DMS153 treated with DMSO at 0.1 percent for 48 hours (cell line): Measurements from ENCODE around the gene DDN.

Experiments used
- DNase-seq: peaks from one replicate; lab custom pipeline; 2025; ENCODE audit not compliant: unreplicated experiment; lab: John Stamatoyannopoulos, UW

Gene DDN

GRCh38 chr12:48967991-48968390, 31.2 kb downstream of the DDN start:
- no peak for DNase-seq

DNA sequence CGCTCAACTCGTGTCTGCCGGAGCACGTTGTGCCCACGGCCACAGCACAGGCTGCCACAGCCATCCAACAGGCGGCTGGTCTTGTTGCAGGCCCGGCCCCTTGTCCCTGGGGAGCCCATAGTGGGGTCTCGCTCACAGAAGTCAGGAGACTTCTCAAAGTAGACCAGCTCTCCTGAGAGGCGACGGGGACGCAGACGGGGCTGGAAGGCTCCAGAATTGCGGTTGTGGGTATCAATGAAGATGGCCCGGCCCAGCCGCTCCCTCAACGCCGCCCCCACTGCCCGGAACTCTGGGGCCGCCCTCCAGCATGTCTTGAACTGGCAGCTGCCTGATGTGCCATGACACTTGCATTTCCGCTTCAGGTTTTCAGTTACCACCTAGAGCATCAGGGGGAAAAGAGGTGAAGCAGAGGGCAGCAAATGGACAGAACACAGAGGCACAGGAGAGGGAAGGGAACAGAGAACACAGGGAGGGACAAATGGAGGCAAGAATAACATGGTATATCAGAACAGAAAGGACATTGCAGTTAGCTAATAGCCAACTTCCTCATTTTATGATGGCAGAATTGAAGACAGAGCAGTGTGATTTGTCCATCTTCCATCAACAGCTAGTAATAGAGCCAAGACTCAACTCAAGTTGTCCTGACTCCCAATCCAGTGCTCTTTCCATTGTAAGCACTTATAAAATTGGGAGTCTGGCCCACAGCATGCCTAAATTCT, 32.8 kb downstream of the DDN start:
- DNase-seq, result no peak

DNA sequence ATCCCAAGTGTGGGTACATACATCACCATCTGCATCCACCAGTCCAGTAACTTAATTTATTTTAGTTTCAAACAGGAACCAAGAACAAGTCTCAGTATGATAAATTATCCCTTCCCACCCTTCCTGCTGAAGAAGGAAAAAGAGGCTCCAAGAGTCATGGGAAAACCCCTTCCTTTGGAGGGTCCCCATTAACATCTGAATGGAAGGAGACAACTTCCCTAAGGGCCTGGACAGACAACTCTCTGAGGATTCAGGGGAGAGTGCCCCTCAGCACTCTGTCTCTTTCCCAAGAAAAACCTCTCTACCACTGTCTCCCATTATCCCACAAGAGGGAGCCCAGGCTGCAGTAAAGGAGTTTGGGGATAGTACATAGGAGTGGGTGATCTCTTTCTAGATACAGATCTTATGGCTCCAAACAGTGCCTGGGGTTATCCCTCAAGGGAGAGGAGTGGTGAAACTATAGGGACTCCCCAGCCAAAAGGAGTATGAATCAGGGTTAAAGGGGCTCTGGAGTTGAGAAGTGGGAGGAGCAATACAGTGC, 33.8 kb downstream of the DDN start:
- no peak for DNase-seq

- DNase-seq, result no peak
These were observed 37.4 kb downstream of the DDN start for GRCh38 chr12:48961801-48962200.

- no peak for DNase-seq
These were observed 37.8 kb downstream of the DDN start for GRCh38 chr12:48961331-48961730.

DNA sequence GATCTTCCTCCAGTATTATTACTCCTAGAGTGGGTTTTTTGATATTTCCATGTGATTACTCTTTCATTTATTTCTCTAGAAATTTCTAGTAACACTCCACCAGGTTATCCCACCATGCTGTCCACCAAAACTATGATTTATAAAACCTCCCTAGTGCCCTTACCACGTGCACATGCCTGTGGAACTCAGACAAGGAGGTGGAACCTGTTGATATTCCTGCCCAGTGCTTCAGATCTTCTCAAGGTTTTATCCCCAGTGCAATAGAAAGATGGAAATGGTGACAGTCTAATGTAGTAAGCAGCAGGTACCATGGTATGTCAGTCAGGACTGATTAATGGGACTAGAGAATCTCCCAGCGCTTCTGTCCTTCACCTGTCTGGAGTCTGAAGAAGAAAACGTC, 38.3 kb downstream of the DDN start:
- DNase-seq, result no peak

GRCh38 chr12:48958049-48958388, 41.2 kb downstream of the DDN start:
- no peak for DNase-seq

DNA sequence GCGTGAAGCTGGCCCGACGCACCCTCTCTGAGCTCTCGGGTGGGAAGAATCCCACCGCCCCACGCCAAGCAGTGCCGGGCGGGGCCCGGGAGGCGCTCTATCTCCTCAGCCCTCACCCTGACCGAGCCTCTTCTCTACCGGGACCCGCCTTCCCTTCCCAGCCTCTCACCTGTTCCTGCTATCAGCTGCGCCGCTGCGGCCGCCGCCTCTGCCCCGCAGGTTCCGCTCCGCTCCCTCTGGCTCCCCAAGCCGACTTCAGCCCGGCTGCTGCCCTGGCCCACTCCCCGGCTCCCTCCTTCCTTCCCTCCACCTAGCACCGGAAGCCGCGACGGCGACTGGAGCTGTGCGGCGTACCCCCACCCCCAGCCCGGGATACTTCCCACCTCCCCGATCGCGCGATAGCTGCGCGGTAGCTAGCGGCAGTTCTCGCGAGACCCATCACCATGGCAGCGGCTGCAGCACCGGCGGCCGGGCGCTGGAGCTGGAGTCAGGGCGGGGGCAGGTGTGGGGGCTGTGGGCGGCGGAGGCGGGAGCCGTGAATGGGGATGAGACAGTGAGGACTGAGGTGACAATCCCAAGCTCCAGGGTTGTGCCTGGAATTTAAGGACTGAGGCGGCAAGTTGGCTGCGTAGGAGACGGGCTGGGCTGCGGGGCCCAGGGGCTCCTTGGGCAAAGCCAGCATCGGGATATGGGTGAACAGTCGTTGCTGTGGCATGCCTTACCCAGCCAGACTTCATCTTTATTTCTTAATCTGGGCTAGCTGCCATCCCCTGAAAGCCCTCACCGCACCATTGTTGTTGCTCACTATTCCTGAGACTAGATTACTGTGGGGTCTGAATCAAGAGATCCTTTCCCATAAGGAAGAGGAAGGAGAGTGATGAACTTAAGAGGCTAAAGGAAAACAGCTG, 41.8 kb downstream of the DDN start, which contains the start of gene ARF3:
ARF3 (minus strand) TSS at position 347 of the 908 bp plus-strand sequence. CDS start 16,392 bp downstream, outside the sequence.
- peak; percentile 93 for DNase-seq

DNA sequence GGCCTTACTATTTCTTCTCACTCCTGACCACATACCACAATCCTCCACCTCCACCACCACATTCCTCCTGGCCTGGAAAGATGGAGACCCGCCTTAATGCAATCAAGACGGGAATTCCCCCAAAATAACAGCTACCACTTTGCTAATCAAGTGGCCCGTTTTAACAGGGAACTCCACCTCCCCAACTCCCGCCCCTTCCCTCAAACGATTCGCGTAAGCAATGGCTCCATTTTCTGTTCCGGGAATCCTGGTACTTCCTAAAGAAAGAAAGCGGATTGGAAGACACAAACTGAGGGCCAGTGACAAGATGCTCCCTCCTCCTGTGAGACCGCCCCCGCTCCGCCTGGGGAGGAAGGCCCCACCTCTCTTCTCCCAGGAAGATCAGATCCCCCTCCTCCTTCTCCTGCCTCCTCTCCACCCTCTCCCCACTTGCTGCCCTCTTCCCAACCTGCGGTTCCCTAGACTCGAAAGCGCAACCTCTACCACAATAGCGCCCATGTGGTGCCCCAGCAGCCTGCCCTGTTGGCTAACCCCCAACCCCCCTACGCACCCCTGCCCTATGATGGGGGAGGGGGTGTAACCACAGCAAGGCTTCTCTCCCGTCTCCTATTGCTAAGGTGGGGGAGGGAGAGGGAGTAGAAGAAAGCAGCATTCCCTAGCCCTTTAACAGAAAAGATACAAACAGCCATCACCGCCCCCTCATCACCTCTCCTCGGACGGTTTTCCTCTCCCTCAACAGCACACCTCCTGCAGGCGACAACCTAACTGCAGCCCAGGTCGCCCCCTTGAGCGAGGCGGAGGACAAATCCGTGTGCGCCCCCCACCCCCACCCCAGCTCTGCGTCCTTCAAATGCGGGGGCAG, 42.7 kb downstream of the DDN start:
- DNase-seq, result peak; percentile 37

GRCh38 chr12:48954841-48955501, 44.2 kb downstream of the DDN start:
- no peak for DNase-seq

GRCh38 chr12:48954061-48954460, 45.1 kb downstream of the DDN start:
- DNase-seq, result no peak

- DNase-seq, result no peak
These were observed 46.5 kb downstream of the DDN start for GRCh38 chr12:48952691-48953090.

DNA sequence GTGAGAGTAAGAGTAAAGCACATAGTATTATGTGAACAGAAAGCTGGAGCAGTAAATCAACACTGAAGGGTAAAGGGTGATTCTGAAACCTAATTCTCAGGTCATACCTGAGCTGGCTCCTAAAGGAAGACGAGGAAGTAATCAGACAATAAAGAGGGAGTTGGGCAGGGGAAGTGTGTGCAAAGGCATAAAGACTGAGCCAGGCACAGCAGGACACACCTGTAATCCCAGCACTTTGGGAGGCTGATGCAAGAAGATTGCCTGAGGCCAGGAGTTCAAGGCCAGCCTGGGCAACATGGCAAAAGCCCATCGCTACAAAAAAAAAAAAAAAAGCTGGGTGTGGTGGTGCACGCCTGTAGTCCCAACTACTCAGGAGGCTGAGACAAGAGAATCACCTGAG, 51.4 kb downstream of the DDN start:
- no peak for DNase-seq

- DNase-seq, result no peak
These were observed 52.2 kb downstream of the DDN start for GRCh38 chr12:48946943-48947342.

DNA sequence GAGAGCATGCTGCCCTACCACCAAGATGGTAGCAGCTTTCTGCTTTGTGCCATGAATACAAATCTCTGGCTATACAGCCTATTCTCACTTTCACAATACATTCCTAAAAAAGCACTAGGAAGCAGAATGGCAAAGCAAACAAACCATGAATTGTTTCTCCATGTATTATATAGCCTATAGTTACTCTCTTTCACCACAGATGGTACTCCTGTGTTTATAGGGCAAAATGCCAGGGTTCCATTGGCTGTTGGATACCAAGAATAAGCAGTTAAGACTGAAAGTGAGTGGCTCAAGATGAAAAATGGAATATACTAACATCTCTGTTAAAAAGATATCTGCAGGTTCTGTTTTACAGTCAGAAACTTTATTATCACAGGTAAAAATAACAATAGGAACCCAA, 53.0 kb downstream of the DDN start:
- DNase-seq, result peak; percentile 12
